GM21360 (cell line): ENCODE measurements around the gene FAT1.
"Not testable (repeated sequence)": the region's sequence is repeated elsewhere in the genome, so short reads cannot be mapped to it uniquely, and the experiment has no call there.

ENCODE experiments used
- ATAC-seq: cut with Tn5 transposase; IDR thresholded peaks from one replicate; pipeline ENCODE4 v1.9.1; 2021; ENCODE audit warnings: mild to moderate bottlenecking, moderate library complexity; ENCODE audit not compliant: unreplicated experiment

Gene FAT1

DNA sequence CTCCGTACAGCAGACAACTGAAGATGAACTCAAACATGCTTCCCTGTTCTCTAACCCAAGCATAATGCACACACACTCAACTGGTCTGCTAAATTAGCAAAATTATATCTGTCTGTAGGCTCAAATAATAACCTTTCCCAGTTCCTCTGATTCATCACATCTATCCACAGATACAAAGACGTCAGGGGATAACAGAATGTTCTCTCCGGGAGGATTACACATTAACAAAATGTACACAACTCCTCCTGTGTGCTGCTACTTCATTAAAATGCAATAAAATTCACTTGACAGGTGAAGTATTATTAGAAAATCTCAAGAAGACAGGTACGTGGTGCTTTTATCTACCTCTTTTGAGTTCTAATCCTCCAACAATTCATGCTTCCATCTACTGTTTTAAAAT is 57.4 kb downstream of the FAT1 start:
- no peak for ATAC-seq

DNA sequence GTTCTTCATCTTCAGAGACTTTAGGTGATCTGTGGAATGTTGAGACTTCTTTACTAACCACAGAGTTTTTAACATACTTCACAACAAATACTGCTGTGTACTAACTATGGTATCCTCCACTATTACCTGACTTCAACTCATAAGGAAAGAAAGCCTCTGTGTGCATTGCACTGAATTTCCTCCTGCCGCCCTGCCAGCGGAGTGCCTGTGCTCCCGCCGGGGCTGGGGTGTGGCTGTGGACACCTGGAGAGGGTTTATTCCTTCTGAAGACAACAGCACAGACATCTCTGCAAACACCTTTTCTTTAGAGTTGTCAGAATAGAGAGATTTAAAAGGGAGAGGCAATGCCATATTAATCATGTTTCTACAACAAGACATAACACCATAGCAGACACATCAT is 63.3 kb downstream of the FAT1 start:
- ATAC-seq, result no peak

- ATAC-seq, result no peak
These were observed 63.7 kb downstream of the FAT1 start for GRCh38 chr4:186659935-186660334.

GRCh38 chr4:186659456-186659855 is 64.2 kb downstream of the FAT1 start:
- not testable (repeated sequence) for ATAC-seq

DNA sequence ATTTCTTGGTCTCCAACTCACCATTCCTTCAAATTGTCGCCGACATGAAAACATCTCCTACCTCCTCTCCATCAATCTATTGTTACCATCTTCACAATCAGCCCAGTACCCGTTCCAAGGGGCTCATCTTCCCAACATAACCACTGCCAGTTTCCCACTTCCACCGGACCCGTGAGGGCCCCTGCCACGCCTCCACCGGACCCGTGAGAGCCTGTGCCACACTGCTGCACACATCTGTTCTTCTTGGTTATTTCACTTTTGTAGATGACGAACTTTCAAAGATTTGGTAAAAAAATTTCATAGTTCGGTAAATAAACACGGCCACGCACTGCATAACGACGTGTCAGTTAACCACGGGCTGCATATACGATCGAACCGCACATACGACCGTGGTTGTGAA is 65.0 kb downstream of the FAT1 start:
- ATAC-seq, result no peak

GRCh38 chr4:186657764-186658163 is 65.9 kb downstream of the FAT1 start:
- no peak for ATAC-seq

- ATAC-seq, result no peak
These were observed 69.7 kb downstream of the FAT1 start for GRCh38 chr4:186653969-186654368.

GRCh38 chr4:186651624-186652023 is 72.0 kb downstream of the FAT1 start:
- no peak for ATAC-seq

DNA sequence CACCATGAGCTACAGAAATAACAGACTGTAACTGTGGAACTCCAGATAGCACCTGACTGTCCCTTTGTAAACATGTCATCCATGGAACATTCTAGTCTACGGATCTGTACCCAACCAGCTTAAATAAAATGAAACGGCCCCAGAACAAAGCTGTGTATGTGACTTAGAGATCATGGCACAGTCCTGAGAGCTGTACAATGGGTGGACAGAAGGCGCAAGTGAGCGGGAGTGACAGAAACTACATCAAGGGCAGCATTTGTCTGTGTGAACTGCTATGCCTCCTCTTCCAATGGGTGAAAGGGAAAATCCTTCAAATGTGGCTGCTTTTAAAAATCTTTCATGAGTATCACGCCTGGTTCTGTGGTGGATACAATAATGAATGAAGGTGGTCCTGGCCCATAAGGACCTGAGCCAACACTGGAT is 72.5 kb downstream of the FAT1 start:
- ATAC-seq, result no peak

- no peak for ATAC-seq
These were observed 73.1 kb downstream of the FAT1 start for GRCh38 chr4:186650401-186651180.

- no peak for ATAC-seq
These were observed 75.8 kb downstream of the FAT1 start for GRCh38 chr4:186647821-186648220.

GRCh38 chr4:186644737-186645261 is 78.9 kb downstream of the FAT1 start:
- no peak for ATAC-seq

- ATAC-seq, result no peak
These were observed 79.4 kb downstream of the FAT1 start for GRCh38 chr4:186644311-186644638.

GRCh38 chr4:186643501-186644310 is 80.0 kb downstream of the FAT1 start:
- no peak for ATAC-seq

- no peak for ATAC-seq
These were observed 80.7 kb downstream of the FAT1 start for GRCh38 chr4:186642998-186643397.

DNA sequence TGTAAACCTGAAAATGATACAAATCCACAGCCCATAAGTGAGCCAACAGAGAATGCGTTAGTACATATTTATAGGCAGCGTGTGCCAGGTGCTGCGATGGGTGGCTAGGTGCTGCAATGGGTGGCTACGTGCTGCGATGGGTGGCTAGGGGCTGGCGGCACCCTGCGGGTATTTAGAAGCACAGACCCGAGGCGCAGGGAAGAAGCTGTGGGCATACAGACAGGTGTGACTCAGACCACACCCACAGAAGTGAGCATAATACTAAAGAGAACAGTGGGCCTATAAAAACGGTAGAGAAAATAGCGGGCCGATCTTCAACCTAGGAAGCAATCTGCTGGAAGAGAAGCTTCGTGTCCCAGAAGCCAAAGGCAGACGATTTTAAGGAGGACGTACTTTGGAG is 81.1 kb downstream of the FAT1 start:
- ATAC-seq, result no peak

DNA sequence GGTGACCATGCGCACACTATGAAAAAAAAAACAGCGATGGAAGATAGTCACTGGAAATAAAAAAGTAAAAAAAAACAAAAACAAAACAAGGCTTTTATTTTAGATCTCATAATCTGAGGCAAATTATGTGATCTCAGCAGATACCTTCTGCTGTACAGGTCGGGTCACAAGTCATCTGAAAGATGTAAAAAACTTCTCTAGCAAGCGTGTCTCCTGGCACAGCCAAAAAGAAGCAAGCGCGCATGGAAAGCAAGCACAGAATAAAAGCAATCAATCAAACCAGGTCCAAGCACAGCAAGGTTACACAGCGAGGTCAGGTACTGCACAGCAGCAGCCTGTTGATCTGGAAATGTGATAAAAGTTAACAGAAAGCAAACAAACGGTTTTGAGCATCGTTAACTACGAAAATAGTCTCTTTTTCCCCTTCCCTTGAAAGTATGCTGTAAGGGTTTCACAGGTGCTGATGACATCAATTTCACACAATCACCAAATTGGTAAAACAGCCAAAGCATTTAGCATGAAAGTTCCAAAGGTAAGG is 89.0 kb downstream of the FAT1 start:
- ATAC-seq, result no peak

DNA sequence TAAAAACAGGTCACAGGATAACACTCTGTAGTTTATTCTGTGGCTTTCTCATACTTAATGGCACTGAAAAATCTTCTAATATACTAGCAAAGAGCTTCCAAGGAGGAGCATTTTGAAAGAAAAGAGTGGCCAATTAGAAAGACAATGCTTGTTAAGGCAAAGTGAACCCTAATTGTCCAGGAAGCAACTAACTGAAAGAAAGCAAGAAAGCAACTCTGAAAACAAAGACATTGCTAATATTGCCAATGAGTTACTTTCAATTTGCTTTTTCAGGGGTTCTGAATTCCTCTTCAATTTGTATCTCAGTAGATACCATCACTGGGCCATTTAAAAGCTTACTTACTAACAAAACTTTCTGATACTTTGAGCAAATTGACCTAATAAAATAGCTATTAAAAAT is 89.8 kb downstream of the FAT1 start:
- no peak for ATAC-seq

GRCh38 chr4:186630128-186630527 is 93.5 kb downstream of the FAT1 start:
- ATAC-seq, result no peak

GRCh38 chr4:186628058-186628711 is 95.5 kb downstream of the FAT1 start:
- no peak for ATAC-seq

GRCh38 chr4:186627226-186627865 is 96.3 kb downstream of the FAT1 start:
- ATAC-seq, result no peak
